ENCODE results near the gene WNT11. TPM values are rescaled to one million over a fixed set of nuclear protein-coding genes. Genes with fewer than 3 reads are reported as not detected.
A peak's percentile ranks its signal among the peaks of the same experiment; 100 is the strongest.

The WNT11 gene
- total and polyA plus RNA-seq, 2 donors from 2014 or later, result 0.80 to 2.2 TPM

- Histone ChIP-seq H3K36me3 (ENCODE audit: control insufficient read depth in 2 of 3, insufficient read depth in 3 of 3, low read length in 3 of 3) (no peaks in the 10 kb centered on the region), H3K4me1 (ENCODE audit: control insufficient read depth in 2 of 3, insufficient read depth in 2 of 3, low read depth in 1 of 3, low read length in 3 of 3) (no peaks in the 10 kb centered on the region), H3K27me3 (ENCODE audit: control insufficient read depth, insufficient read depth, low read length) (no peaks in the 10 kb centered on the region), H3K9ac (ENCODE audit: low read length in 3 of 3) (no peak overlapping the region), H3K27ac (ENCODE audit: low read depth in 2 of 2, low read length in 2 of 2) (no peak overlapping the region), H3K9me3 (ENCODE audit: control insufficient read depth in 2 of 3, insufficient read depth in 1 of 3, low read length in 3 of 3) (no peaks in the 10 kb centered on the region), H3K4me3 (ENCODE audit: low read length in 3 of 3) (no peak overlapping the region)
- peak in 1 of 5 donors; percentile 38 for DNase-seq
- no peak for FAIRE-seq
- no peak for TF ChIP-seq CTCF (IDR thresholded peaks at IDR 0.05; ENCODE audit: borderline replicate concordance, extremely low read depth, insufficient read depth)
- intact Hi-C loops (cut with DNase I), result no loop called here
These were observed 37.6 kb upstream of the WNT11 start for GRCh38 chr11:76243957-76244285.

GRCh38 chr11:76243193-76243956 lies 37.1 kb upstream of the WNT11 start:
- H3K9me3 ChIP-seq (ENCODE audit: control insufficient read depth in 2 of 3, insufficient read depth in 1 of 3, low read length in 3 of 3), result no peaks in the 10 kb centered on the region
- H3K4me3 ChIP-seq (ENCODE audit: low read length in 3 of 3), result no peak overlapping the region
- no peaks in the 10 kb centered on the region for H3K4me1 ChIP-seq (ENCODE audit: control insufficient read depth in 2 of 3, insufficient read depth in 2 of 3, low read depth in 1 of 3, low read length in 3 of 3)
- no peak overlapping the region for H3K27ac ChIP-seq (ENCODE audit: low read depth in 2 of 2, low read length in 2 of 2)
- no peak for TF ChIP-seq CTCF (IDR thresholded peaks at IDR 0.05; ENCODE audit: borderline replicate concordance, extremely low read depth, insufficient read depth)
- intact Hi-C loops (cut with DNase I), result no loop called here
- no peak overlapping the region for H3K9ac ChIP-seq (ENCODE audit: low read length in 3 of 3)
- no peak for FAIRE-seq
- H3K36me3 ChIP-seq (ENCODE audit: control insufficient read depth in 2 of 3, insufficient read depth in 3 of 3, low read length in 3 of 3), result no peaks in the 10 kb centered on the region
- no peaks in the 10 kb centered on the region for H3K27me3 ChIP-seq (ENCODE audit: control insufficient read depth, insufficient read depth, low read length)
- DNase-seq, result peak; percentile 57 to 72 (median 62)

GRCh38 chr11:76242004-76242779 lies 35.9 kb upstream of the WNT11 start:
- Histone ChIP-seq H3K4me3 (ENCODE audit: low read length in 3 of 3) (no peak overlapping the region), H3K9ac (ENCODE audit: low read length in 3 of 3) (no peak overlapping the region), H3K4me1 (ENCODE audit: control insufficient read depth in 2 of 3, insufficient read depth in 2 of 3, low read depth in 1 of 3, low read length in 3 of 3) (no peaks in the 10 kb centered on the region), H3K9me3 (ENCODE audit: control insufficient read depth in 2 of 3, insufficient read depth in 1 of 3, low read length in 3 of 3) (no peaks in the 10 kb centered on the region), H3K27me3 (ENCODE audit: control insufficient read depth, insufficient read depth, low read length) (no peaks in the 10 kb centered on the region), H3K27ac (ENCODE audit: low read depth in 2 of 2, low read length in 2 of 2) (no peak overlapping the region), H3K36me3 (ENCODE audit: control insufficient read depth in 2 of 3, insufficient read depth in 3 of 3, low read length in 3 of 3) (no peaks in the 10 kb centered on the region)
- TF ChIP-seq CTCF (IDR thresholded peaks at IDR 0.05; ENCODE audit: borderline replicate concordance, extremely low read depth, insufficient read depth), result no peak
- intact Hi-C loops (cut with DNase I), result no loop called here
- DNase-seq, result peak in 1 of 5 donors; percentile 42
- no peak for FAIRE-seq
